Measurements from ENCODE around the gene TRPM3.

TRPM3 gene

GRCh38 chr9:70954126-70954525 lies 167.3 kb downstream of the TRPM3 start:
- Histone ChIP-seq H3K36me3 (ENCODE audit: control insufficient read depth in 2 of 2, insufficient read depth in 1 of 2, low read length in 2 of 2) (no peaks in the 10 kb centered on the region), H3K4me3 (ENCODE audit: low read depth, low read length) (no peak overlapping the region), H3K9me3 (ENCODE audit: control insufficient read depth, insufficient read depth, low read depth, low read length) (no peaks in the 10 kb centered on the region), H3K27ac (ENCODE audit: extremely low read depth, low read depth, low read length) (no peak overlapping the region), H3K4me1 (ENCODE audit: control insufficient read depth, insufficient read depth, low read length) (0 out of 2 replicates have a peak, but pooled peaks cover 5% of the 10 kb centered on the region)
- ChIA-PET CTCF (interaction anchor here (0.6 to 3.1 kb wide), 3 partner anchors 30 to 47 kb away, joined by 4 to 12 read pairs (median 4); no protein-coding TSS in a partner anchor), POLR2A (interaction anchor here (1.3 kb wide), 1 partner anchor 957 kb away, joined by 3 read pairs; the partner anchor contains the start of genes ABHD17B and C9orf85)
- TF ChIP-seq ZBTB49 (tag by site-specific recombination; IDR thresholded peaks at IDR 0.05; ENCODE audit: low read depth) = no peak
- TF ChIP-seq BCL11A (tag by site-specific recombination; IDR thresholded peaks at IDR 0.05; ENCODE audit: low read depth) = no peak
- no peak for TF ChIP-seq PBX3 (CRISPR knock-in tag; IDR thresholded peaks at IDR 0.05)
- no peak for TF ChIP-seq SCRT1 (tag by site-specific recombination; IDR thresholded peaks at IDR 0.05; ENCODE audit: borderline replicate concordance)

GRCh38 chr9:70951749-70952727 lies 169.4 kb downstream of the TRPM3 start:
- TF ChIP-seq MEIS1 (CRISPR knock-in tag; IDR thresholded peaks at IDR 0.05; ENCODE audit: borderline replicate concordance) (no peak), ZNF10 (tag by site-specific recombination; IDR thresholded peaks at IDR 0.05) (no peak), HOXC10 (CRISPR knock-in tag; IDR thresholded peaks at IDR 0.05) (no peak), ZNF274 (IDR thresholded peaks at IDR 0.05; ENCODE audit: low read length) (no peak), ZNF274 (tag by site-specific recombination; IDR thresholded peaks at IDR 0.05; ENCODE audit: borderline replicate concordance) (no peak), ZNF76 (tag by site-specific recombination; IDR thresholded peaks at IDR 0.05; ENCODE audit: borderline replicate concordance, low read depth) (no peak), ZNF133 (tag by site-specific recombination; IDR thresholded peaks at IDR 0.05) (no peak), GLIS2 (tag by site-specific recombination; IDR thresholded peaks at IDR 0.05) (no peak), ZNF658 (tag by site-specific recombination; IDR thresholded peaks at IDR 0.05) (no peak), ELK4 (IDR thresholded peaks at IDR 0.05; ENCODE audit: borderline replicate concordance, low read depth, low read length) (no peak)
- POLR2A ChIA-PET = no interaction called here
- Histone ChIP-seq H3K4me1 (ENCODE audit: control insufficient read depth, insufficient read depth, low read length) (0 out of 2 replicates have a peak, but pooled peaks cover 5% of the 10 kb centered on the region), H3K4me3 (ENCODE audit: low read depth, low read length) (no peak overlapping the region), H3K27ac (ENCODE audit: extremely low read depth, low read depth, low read length) (no peak overlapping the region), H3K9me3 (ENCODE audit: control insufficient read depth, insufficient read depth, low read depth, low read length) (no peaks in the 10 kb centered on the region), H3K36me3 (ENCODE audit: control insufficient read depth in 2 of 2, insufficient read depth in 1 of 2, low read length in 2 of 2) (no peaks in the 10 kb centered on the region)
- CTCF ChIA-PET = interaction anchor here (1.0 to 1.3 kb wide), 4 partner anchors 9 to 50 kb away, joined by 3 to 5 read pairs (median 4); no protein-coding TSS in a partner anchor

- H3K4me1 ChIP-seq (ENCODE audit: control insufficient read depth, insufficient read depth, low read length) = no peaks in the 10 kb centered on the region
- H3K36me3 ChIP-seq (ENCODE audit: control insufficient read depth in 2 of 2, insufficient read depth in 1 of 2, low read length in 2 of 2) = no peaks in the 10 kb centered on the region
- POLR2A ChIA-PET = no interaction called here
- CTCF ChIA-PET = interaction anchor here (1.0 kb wide), 2 partner anchors 49 to 299 kb away, joined by 3 read pairs; no protein-coding TSS in a partner anchor
- no peaks in the 10 kb centered on the region for H3K9me3 ChIP-seq (ENCODE audit: control insufficient read depth, insufficient read depth, low read depth, low read length)
- no peak overlapping the region for H3K27ac ChIP-seq (ENCODE audit: extremely low read depth, low read depth, low read length)
- no peak overlapping the region for H3K4me3 ChIP-seq (ENCODE audit: low read depth, low read length)
- TF ChIP-seq TCF7L2 (IDR thresholded peaks at IDR 0.05; ENCODE audit: borderline replicate concordance, low read depth, low read length) = no peak
- no peak for TF ChIP-seq ZNF37A (tag by site-specific recombination; IDR thresholded peaks at IDR 0.05)
- no peak for TF ChIP-seq ZBTB26 (tag by site-specific recombination; optimal IDR thresholded peaks at IDR 0.05)
- TF ChIP-seq ZNF629 (tag by site-specific recombination; IDR thresholded peaks at IDR 0.05) = no peak
- TF ChIP-seq ZNF239 (tag by site-specific recombination; IDR thresholded peaks at IDR 0.05) = no peak
- no peak for TF ChIP-seq ZNF654 (tag by site-specific recombination; IDR thresholded peaks at IDR 0.05; ENCODE audit: low read depth)
- no peak for TF ChIP-seq ZNF776 (tag by site-specific recombination; IDR thresholded peaks at IDR 0.05; ENCODE audit: borderline replicate concordance)
- no peak for TF ChIP-seq ZNF473 (tag by site-specific recombination; IDR thresholded peaks at IDR 0.05)
- TF ChIP-seq ZNF112 (tag by site-specific recombination; IDR thresholded peaks at IDR 0.05) = no peak
- no peak for TF ChIP-seq ZNF701 (tag by site-specific recombination; IDR thresholded peaks at IDR 0.05)
- no peak for TF ChIP-seq SP3 (tag by site-specific recombination; IDR thresholded peaks at IDR 0.05)
These were observed 171.2 kb downstream of the TRPM3 start for GRCh38 chr9:70950270-70950669.
